Epithelial cell of esophagus (primary cell): Measurements from ENCODE around the gene FARS2.
"Not testable (repeated sequence)": the region's sequence is repeated elsewhere in the genome, so short reads cannot be mapped to it uniquely, and the experiment has no call there.

ENCODE experiments used
- DNase-seq: peaks from one replicate; pipeline ENCODE4 v3.0.0; 2010; ENCODE audit warnings: low read depth
- H3K4me3 ChIP-seq: 2 replicates; pipeline ENCODE4 v1.5.1; 2011; ENCODE audit warnings: mild to moderate bottlenecking, low read length, control low read depth
- CTCF ChIP-seq: IDR thresholded peaks from 2 replicates; pipeline ENCODE4 v1.5.1; 2011; ENCODE audit warnings: low read depth, mild to moderate bottlenecking, low read length, control low read depth, inconsistent platforms; ENCODE audit not compliant: insufficient read depth; ENCODE audit errors: missing control alignments

Gene FARS2

DNA sequence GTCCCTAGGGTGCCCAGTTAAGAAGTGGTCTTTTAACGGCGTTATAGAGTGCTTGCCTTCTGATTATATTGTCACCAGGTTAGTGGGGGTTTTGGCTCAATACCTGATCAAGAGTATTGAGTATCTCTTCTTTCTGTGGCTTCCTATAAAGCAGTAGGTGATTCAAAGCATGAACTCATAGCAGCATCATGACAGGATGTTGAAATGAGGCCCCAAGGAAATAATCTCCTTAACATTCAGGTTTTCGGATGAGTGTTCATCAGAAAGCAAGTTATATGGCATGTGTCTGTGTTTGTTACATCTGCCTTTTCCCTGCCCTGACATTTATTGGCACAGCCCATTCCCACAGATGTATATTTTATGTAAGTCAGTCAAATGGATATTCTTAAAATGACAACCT is 301.0 kb downstream of the FARS2 start:
- DNase-seq: peak; percentile 66
- no peak overlapping the region for H3K4me3 ChIP-seq
- no peak for TF ChIP-seq CTCF

DNA sequence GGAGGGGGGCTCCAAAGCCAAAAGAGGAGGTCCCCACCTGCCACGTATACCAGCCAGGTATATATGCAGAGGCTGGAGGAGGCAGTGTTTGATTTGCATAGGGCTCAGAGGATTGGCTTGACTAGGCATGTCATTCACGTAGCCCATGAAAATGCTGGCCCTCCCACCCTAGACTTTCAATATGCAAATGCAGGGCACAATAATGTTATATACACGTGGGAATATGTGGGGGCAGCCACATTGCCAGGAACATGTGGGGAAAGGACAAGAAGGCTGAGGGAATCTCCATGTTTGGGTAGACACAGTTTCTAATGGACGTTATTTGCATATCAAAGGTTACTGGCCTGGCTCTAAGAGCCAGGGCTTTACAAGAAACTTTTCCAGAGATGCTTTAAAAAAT is 301.8 kb downstream of the FARS2 start:
- DNase-seq: no peak
- no peak for TF ChIP-seq CTCF
- no peak overlapping the region for H3K4me3 ChIP-seq

GRCh38 chr6:5564746-5565145 is 303.4 kb downstream of the FARS2 start:
- DNase-seq: peak; percentile 51
- not testable (repeated sequence) for H3K4me3 ChIP-seq

DNA sequence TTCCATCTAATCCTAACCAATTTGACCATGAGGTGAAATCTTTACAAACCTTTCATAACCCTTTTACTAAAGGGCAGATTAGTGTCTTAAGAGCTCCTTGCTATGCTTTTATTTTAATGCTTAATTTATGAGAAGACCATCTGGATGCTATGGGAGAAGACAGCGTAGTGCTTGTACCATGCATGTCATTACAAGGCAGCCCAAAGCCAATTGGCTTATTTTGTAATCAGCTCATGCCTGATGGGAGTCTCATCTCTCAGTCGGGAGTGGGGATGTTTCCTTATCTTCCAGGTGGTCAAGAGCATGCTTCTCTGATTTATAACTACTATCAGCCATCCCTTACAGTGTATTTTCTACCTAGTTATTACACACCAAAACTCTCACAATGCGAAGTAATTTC is 304.7 kb downstream of the FARS2 start:
- no peak for TF ChIP-seq CTCF
- no peak overlapping the region for H3K4me3 ChIP-seq

DNA sequence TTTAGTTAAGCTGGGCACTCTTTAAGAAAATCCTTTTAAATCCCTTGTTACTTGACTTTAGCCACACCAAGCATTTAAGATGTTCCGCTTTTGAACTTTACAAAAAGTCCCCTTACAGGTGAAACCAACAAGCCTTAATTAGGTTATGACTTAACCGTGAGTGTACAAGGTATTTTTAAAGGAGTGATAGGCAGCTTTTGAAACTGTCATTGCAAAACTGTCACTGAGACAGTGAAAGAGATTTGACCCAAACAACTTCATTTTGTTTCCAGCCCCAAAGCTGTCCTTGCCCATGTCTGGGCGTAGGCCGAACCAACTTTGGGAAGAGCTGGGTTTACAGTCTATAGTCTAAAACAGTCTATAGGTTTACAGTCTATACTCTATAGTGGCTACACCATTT is 305.4 kb downstream of the FARS2 start:
- no peak overlapping the region for H3K4me3 ChIP-seq
- TF ChIP-seq CTCF: no peak
- DNase-seq: no peak

More for the DNA sequence above, 304.7 kb downstream of the FARS2 start:
- DNase-seq: no peak

DNA sequence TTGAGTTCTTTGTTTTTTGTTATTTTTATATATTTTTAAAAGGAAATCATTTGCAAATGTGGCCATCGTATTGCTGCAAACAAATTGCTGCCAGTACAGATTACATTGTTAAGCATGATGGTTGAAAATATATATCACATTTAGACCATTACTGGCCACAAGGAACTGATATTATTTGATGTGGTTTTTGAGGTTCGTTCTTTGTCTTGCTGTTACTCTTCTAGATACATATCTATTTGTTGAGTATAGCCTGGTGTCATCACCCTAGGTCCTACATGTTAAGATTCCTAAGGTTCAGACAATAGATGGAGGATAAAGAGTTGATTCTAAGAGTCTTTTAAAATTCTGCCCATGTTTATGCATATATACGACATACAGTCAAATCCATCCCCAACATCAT is 306.0 kb downstream of the FARS2 start:
- no peak for TF ChIP-seq CTCF
- DNase-seq: no peak
- no peak overlapping the region for H3K4me3 ChIP-seq

DNA sequence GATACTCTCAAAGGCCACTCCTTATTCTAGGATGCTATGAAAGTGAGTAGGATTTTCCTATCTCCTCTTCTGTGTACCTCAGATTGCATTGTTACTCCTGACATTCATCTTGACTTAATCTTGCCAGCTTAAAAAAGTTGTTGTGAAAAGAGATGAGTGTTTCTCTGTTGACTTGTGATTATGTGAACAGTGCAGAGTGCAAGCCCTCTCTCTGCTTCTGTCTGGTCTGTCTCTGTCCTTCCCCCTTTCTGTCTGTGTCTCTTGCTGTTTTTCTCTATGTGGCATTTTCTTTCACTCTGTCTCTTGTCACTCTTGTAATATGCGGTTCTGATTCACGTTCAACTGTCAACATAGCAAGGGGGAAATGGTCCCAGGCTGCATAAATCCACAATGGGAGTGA is 306.6 kb downstream of the FARS2 start:
- no peak for DNase-seq
- H3K4me3 ChIP-seq: no peak overlapping the region
- TF ChIP-seq CTCF: no peak

DNA sequence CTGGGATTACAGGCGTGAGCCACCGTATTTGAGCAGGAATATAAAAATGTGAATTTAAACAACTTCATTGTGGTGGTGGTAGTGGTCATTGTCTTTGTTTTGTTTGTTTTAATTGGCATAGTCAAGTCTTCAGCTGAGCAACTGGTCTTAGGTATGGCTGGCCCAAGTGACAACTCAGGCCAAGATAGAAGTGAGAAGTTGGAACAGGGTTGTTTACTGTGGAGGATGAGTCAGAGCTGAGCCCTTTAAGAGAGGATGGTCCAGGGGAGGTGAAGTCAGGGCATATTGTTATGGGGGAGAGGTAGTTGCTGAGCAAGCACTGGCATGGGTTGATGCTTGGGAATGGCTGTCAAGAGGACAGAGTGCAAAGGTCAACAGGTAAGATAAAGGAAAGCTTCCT is 308.2 kb downstream of the FARS2 start:
- peak; percentile 16 for DNase-seq
- TF ChIP-seq CTCF: no peak
- no peak overlapping the region for H3K4me3 ChIP-seq
